GM13976 (cell line): Measurements from ENCODE around the gene ANKRD61.
A peak's percentile ranks its signal among the peaks of the same experiment; 100 is the strongest.

ENCODE experiments used
- DNase-seq: peaks from one replicate; pipeline ENCODE4 v3.0.0; 2012; ENCODE audit warnings: low spot score
- CTCF ChIP-seq: IDR thresholded peaks from 2 replicates; pipeline ENCODE4 v1.5.1; 2012; ENCODE audit warnings: borderline replicate concordance, mild to moderate bottlenecking; ENCODE audit not compliant: insufficient read depth; ENCODE audit errors: extremely low read depth, missing control alignments, control extremely low read depth
- in situ Hi-C: fragments of 300-500 bp; cut with MboI; formaldehyde crosslinking; loops from one replicate; pipeline ENCODE4 v1.12.0; 2022; ENCODE audit warnings: low sequenced_read_pairs, mixed read lengths, inconsistent platforms; ENCODE audit not compliant: unreplicated experiment

ANKRD61 gene

GRCh38 chr7:6023974-6024435 is 7.2 kb upstream of the ANKRD61 start:
- no peak for TF ChIP-seq CTCF
- in situ Hi-C loops: no loop called here
- DNase-seq: no peak

GRCh38 chr7:6026011-6026819 is 5.0 kb upstream of the ANKRD61 start:
- peak; percentile 79 for DNase-seq
- in situ Hi-C loops: no loop called here
- TF ChIP-seq CTCF: no peak

- peak; percentile 54 for DNase-seq
- in situ Hi-C loops: no loop called here
- TF ChIP-seq CTCF: no peak
These were observed 4.3 kb upstream of the ANKRD61 start for GRCh38 chr7:6026820-6027311.

- DNase-seq: no peak
These were observed 3.3 kb upstream of the ANKRD61 start for GRCh38 chr7:6027806-6028365.

GRCh38 chr7:6028563-6028962 is 2.6 kb upstream of the ANKRD61 start:
- in situ Hi-C loops: no loop called here
- TF ChIP-seq CTCF: no peak
- no peak for DNase-seq

More at GRCh38 chr7:6027806-6028365, 3.3 kb upstream of the ANKRD61 start:
- in situ Hi-C loops: no loop called here
- TF ChIP-seq CTCF: no peak

GRCh38 chr7:6031567-6031966 is 391 bp downstream of the ANKRD61 start:
- in situ Hi-C loops: no loop called here
- no peak for TF ChIP-seq CTCF
- no peak for DNase-seq
